ENCODE measurements around the gene GABPB2. TPM values are rescaled to one million over a fixed set of nuclear protein-coding genes. Genes with fewer than 3 reads are reported as not detected.

Gene GABPB2
- polyA plus RNA-seq, 1 of the 3 experiments (the other 2 are of a cell fraction) = 2.4 TPM

DNA sequence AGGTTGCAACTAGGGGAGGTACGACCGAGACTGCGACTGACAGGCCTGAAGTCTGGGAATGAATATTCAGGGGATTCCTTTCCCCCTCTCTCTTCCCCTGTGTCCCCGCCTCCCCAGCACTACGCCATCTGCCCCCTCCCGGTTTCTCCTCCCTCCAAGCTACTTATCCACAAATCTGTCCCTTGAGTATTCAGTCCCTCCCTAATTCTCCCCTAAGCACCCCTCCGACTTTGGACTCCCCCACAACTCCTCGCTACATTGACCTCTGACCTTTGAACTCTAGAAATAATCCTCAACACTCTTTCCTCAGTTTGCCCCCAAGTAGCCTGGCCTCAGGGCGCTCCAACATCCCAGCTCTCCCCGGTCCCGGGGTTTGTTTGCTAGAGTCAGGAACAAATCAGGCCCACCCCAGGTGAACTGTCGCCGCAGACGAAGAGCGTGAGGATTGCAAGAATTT lies 94.7 kb downstream of the GABPB2 start:
- 3% methylated on average over 14 of the region's 15 CpGs for WGBS (ENCODE audit: low lambda C conversion rate)
- H3K36me3 ChIP-seq (replicated peaks in 1 of 2; ENCODE audit: control insufficient read depth in 1 of 2, insufficient read depth in 2 of 2, low read length in 1 of 2) = peaks cover 17 to 35% of the 10 kb centered on the region in 2 experiments
- H4K20me1 ChIP-seq (ENCODE audit: insufficient read depth) = no peaks in the 10 kb centered on the region
- DNase-seq = peak; percentile 67
- peak overlapping the region; percentile 83 for H3K9ac ChIP-seq
- CTCF ChIA-PET = interaction anchor here (0.7 to 1.8 kb wide), 8 partner anchors 9 to 176 kb away, joined by 3 to 12 read pairs (median 4); partner anchors contain the start of genes CDC42SE1, GABPB2, TMOD4 and TNFAIP8L2
- peak overlapping the region; percentile 95 for H3K4me2 ChIP-seq
- H3K9me2 ChIP-seq = no peaks in the 10 kb centered on the region
- POLR2A ChIA-PET = interaction anchor here (0.9 kb wide), 1 partner anchor 24 kb away, joined by 4 read pairs; the partner anchor contains the start of gene VPS72
- TF ChIP-seq TEAD4 (IDR thresholded peaks at IDR 0.05; ENCODE audit: borderline replicate concordance, insufficient read depth) (no peak), POLR2AphosphoS5 (IDR thresholded peaks at IDR 0.05; ENCODE audit: low read depth, low read length) (peak; percentile 33; the same call in 1 of the 2 replicates), NFIC (IDR thresholded peaks at IDR 0.05; ENCODE audit: borderline replicate concordance) (no peak)
- TF ChIP-seq, protein P1, sequence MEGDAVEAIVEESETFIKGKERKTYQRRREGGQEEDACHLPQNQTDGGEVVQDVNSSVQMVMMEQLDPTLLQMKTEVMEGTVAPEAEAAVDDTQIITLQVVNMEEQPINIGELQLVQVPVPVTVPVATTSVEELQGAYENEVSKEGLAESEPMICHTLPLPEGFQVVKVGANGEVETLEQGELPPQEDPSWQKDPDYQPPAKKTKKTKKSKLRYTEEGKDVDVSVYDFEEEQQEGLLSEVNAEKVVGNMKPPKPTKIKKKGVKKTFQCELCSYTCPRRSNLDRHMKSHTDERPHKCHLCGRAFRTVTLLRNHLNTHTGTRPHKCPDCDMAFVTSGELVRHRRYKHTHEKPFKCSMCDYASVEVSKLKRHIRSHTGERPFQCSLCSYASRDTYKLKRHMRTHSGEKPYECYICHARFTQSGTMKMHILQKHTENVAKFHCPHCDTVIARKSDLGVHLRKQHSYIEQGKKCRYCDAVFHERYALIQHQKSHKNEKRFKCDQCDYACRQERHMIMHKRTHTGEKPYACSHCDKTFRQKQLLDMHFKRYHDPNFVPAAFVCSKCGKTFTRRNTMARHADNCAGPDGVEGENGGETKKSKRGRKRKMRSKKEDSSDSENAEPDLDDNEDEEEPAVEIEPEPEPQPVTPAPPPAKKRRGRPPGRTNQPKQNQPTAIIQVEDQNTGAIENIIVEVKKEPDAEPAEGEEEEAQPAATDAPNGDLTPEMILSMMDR (IDR thresholded peaks at IDR 0.05) = no peak
- TF ChIP-seq, protein P2, sequence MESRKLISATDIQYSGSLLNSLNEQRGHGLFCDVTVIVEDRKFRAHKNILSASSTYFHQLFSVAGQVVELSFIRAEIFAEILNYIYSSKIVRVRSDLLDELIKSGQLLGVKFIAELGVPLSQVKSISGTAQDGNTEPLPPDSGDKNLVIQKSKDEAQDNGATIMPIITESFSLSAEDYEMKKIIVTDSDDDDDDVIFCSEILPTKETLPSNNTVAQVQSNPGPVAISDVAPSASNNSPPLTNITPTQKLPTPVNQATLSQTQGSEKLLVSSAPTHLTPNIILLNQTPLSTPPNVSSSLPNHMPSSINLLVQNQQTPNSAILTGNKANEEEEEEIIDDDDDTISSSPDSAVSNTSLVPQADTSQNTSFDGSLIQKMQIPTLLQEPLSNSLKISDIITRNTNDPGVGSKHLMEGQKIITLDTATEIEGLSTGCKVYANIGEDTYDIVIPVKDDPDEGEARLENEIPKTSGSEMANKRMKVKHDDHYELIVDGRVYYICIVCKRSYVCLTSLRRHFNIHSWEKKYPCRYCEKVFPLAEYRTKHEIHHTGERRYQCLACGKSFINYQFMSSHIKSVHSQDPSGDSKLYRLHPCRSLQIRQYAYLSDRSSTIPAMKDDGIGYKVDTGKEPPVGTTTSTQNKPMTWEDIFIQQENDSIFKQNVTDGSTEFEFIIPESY (IDR thresholded peaks at IDR 0.05; ENCODE audit: borderline replicate concordance, low read depth) = no peak
- H3F3A ChIP-seq (replicated peaks; ENCODE audit: insufficient read depth) = no peaks in the 10 kb centered on the region
- peaks cover 40% of the 10 kb centered on the region for H3K79me2 ChIP-seq (ENCODE audit: insufficient read depth)
- peak overlapping the region; percentile 84 to 86 for H3K4me3 ChIP-seq (ENCODE audit: low read depth in 2 of 2, low read length in 1 of 2)
- peak overlapping the region; percentile 63 to 92; a peak in 3 of 4 replicates for H3K27ac ChIP-seq (ENCODE audit: low read depth in 2 of 2, low read length in 1 of 2)
- peak overlapping the region; percentile 89 for H2AFZ ChIP-seq (ENCODE audit: low read depth)
- H3K27me3 ChIP-seq (ENCODE audit: insufficient read depth) = no peaks in the 10 kb centered on the region
- H3K4me1 ChIP-seq (ENCODE audit: control insufficient read depth in 1 of 2, insufficient read depth in 2 of 2, low read depth in 1 of 2, low read length in 1 of 2) = peaks cover 4 to 15% of the 10 kb centered on the region in 2 experiments; a peak in 2 of 4 replicates
- no peaks in the 10 kb centered on the region for H3K9me3 ChIP-seq

DNA sequence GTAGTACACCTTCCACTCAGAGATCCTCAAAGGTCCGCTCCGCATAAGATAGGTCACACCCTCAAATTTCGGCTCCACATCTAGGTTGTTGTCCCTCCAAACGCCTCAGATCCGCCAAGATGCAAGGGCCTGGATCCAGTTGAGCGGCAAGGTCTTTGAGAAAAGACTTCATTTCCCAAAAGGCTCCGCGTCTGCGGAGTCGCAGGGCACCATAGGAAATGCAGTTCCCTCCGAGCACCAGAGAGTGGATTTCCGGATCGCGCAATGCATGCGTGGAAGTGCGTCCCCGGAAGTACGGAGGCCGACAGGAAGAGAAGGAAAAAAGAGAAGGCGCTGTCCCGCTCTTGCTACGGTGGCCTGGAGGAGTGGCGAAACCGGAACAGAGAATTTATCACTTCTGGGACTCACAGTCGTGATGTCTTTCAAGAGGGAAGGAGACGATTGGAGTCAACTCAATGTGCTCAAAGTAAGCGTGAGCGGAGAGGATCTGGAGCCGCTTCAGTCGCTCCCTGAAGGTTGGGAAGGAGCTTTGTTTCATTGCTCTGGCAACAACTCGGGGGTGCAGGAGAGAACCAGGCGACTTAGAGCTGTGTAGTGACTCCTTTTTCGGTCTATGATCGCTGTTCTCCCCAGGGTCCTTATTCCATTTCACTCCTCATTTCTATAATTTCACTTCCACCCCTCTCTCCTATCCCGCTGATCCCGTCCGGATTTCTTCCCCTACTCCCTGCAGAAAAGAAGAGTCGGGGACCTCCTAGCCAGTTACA lies 95.4 kb downstream of the GABPB2 start, which contains the start of the genes LYSMD1 and SCNM1:
TSS of gene LYSMD1 (minus strand) at position 165 of the 767 bp plus-strand sequence. CDS start 644 bp downstream, outside the sequence.
TSS of gene SCNM1 (plus strand) at position 407 of the 767 bp plus-strand sequence. CDS start at position 416, 9 bp downstream.
- CTCF ChIA-PET = interaction anchor here (0.6 to 1.8 kb wide), 7 partner anchors 10 to 142 kb away, joined by 3 to 12 read pairs (median 4); partner anchors contain the start of genes GABPB2, TMOD4, TNFAIP8L2 and VPS72
- peaks cover 4 to 15% of the 10 kb centered on the region in 2 experiments; a peak in 2 of 4 replicates for H3K4me1 ChIP-seq (ENCODE audit: control insufficient read depth in 1 of 2, insufficient read depth in 2 of 2, low read depth in 1 of 2, low read length in 1 of 2)
- TF ChIP-seq EP300 (IDR thresholded peaks at IDR 0.05; ENCODE audit: borderline replicate concordance in 1 of 2, low read depth in 1 of 2, low read length in 1 of 2) (peak in 1 of 2 experiments; percentile 34; a peak in 2 of 4 replicates), FOXM1 (IDR thresholded peaks at IDR 0.05; ENCODE audit: low read depth) (no peak), SMC3 (IDR thresholded peaks at IDR 0.05; ENCODE audit: low read depth, low read length) (no peak), SIN3A (IDR thresholded peaks at IDR 0.05; ENCODE audit: borderline replicate concordance, low read depth, low read length) (peak; percentile 98; the same call in 1 of the 2 replicates), GATA2 (CRISPR knock-in tag; IDR thresholded peaks at IDR 0.05) (peak; percentile 24; the same call in 1 of the 2 replicates), FOXJ3 (CRISPR knock-in tag; IDR thresholded peaks at IDR 0.05) (0 out of 2 replicates have a peak, but pooled peaks have one; percentile 14), YY1 (IDR thresholded peaks at IDR 0.05; ENCODE audit: low read depth) (peak; percentile 69; the same call in 1 of the 2 replicates), POLR2AphosphoS5 (IDR thresholded peaks at IDR 0.05; ENCODE audit: low read depth, low read length) (peak; percentile 83)
- TF ChIP-seq, protein P3, sequence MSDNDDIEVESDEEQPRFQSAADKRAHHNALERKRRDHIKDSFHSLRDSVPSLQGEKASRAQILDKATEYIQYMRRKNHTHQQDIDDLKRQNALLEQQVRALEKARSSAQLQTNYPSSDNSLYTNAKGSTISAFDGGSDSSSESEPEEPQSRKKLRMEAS (IDR thresholded peaks at IDR 0.05; ENCODE audit: low read depth) = peak; percentile 88
- TF ChIP-seq, protein P4, sequence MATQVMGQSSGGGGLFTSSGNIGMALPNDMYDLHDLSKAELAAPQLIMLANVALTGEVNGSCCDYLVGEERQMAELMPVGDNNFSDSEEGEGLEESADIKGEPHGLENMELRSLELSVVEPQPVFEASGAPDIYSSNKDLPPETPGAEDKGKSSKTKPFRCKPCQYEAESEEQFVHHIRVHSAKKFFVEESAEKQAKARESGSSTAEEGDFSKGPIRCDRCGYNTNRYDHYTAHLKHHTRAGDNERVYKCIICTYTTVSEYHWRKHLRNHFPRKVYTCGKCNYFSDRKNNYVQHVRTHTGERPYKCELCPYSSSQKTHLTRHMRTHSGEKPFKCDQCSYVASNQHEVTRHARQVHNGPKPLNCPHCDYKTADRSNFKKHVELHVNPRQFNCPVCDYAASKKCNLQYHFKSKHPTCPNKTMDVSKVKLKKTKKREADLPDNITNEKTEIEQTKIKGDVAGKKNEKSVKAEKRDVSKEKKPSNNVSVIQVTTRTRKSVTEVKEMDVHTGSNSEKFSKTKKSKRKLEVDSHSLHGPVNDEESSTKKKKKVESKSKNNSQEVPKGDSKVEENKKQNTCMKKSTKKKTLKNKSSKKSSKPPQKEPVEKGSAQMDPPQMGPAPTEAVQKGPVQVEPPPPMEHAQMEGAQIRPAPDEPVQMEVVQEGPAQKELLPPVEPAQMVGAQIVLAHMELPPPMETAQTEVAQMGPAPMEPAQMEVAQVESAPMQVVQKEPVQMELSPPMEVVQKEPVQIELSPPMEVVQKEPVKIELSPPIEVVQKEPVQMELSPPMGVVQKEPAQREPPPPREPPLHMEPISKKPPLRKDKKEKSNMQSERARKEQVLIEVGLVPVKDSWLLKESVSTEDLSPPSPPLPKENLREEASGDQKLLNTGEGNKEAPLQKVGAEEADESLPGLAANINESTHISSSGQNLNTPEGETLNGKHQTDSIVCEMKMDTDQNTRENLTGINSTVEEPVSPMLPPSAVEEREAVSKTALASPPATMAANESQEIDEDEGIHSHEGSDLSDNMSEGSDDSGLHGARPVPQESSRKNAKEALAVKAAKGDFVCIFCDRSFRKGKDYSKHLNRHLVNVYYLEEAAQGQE (IDR thresholded peaks at IDR 0.05; ENCODE audit: low read depth, low read length) = peak; percentile 82
- TF ChIP-seq, protein P5, sequence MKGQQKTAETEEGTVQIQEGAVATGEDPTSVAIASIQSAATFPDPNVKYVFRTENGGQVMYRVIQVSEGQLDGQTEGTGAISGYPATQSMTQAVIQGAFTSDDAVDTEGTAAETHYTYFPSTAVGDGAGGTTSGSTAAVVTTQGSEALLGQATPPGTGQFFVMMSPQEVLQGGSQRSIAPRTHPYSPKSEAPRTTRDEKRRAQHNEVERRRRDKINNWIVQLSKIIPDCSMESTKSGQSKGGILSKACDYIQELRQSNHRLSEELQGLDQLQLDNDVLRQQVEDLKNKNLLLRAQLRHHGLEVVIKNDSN (IDR thresholded peaks at IDR 0.05; ENCODE audit: borderline replicate concordance, low read depth) = no peak

More for the DNA sequence above, 95.4 kb downstream of the GABPB2 start, which contains the start of the genes LYSMD1 and SCNM1:
- Histone ChIP-seq H3K36me3 (replicated peaks in 1 of 2; ENCODE audit: control insufficient read depth in 1 of 2, insufficient read depth in 2 of 2, low read length in 1 of 2) (peaks cover 17 to 35% of the 10 kb centered on the region in 2 experiments), H3K4me3 (ENCODE audit: low read depth in 2 of 2, low read length in 1 of 2) (peak within 1 kb of the TSS; percentile 84 to 86), H2AFZ (ENCODE audit: low read depth) (peak within 1 kb of the TSS; percentile 89), H3F3A (replicated peaks; ENCODE audit: insufficient read depth) (no peaks in the 10 kb centered on the region), H3K4me2 (peak within 1 kb of the TSS; percentile 95), H3K9me2 (no peaks in the 10 kb centered on the region), H3K27ac (ENCODE audit: low read depth in 2 of 2, low read length in 1 of 2) (peak within 1 kb of the TSS; percentile 76 to 92), H3K9ac (peak within 1 kb of the TSS; percentile 83), H3K27me3 (ENCODE audit: insufficient read depth) (no peaks in the 10 kb centered on the region), H3K9me3 (no peaks in the 10 kb centered on the region), H4K20me1 (ENCODE audit: insufficient read depth) (no peaks in the 10 kb centered on the region), H3K79me2 (ENCODE audit: insufficient read depth) (peaks cover 40% of the 10 kb centered on the region)
- WGBS (ENCODE audit: low lambda C conversion rate) = under 1% methylated on average over 38 of the region's 38 CpGs
- POLR2A ChIA-PET = interaction anchor here (0.6 to 1.0 kb wide), 3 partner anchors 23 to 95 kb away, joined by 3 to 4 read pairs (median 3); partner anchors contain the start of gene GABPB2
- DNase-seq = peak; percentile 88

Measured in SK-N-SH (cell line).